A549 (cell line): ENCODE results near the gene NPAS1. TPM values are rescaled to one million over a fixed set of nuclear protein-coding genes. Genes with fewer than 3 reads are reported as not detected.

ENCODE experiments used
- ATAC-seq, 2 experiments: fragments of 200-7000 bp in 1 of 2; fragments of >200 bp in 1 of 2; cut with Nextera tagmentation in 1 of 2; cut with Tn5 transposase in 1 of 2; 3 replicates each; pipeline versions ENCODE4 v1.8.0 to v1.9.1; 2018 to 2020; ENCODE audit warnings: mild to moderate bottlenecking in 1 of 2, moderate library complexity in 1 of 2
- CTCF ChIA-PET: fragments of 300-600 bp; sonication (Branson Sonifier 250); formaldehyde crosslinking; extraction: SDS; loops from one replicate; lab custom pipeline; 2021; ENCODE audit warnings: antibody characterized with exemption, inconsistent platforms; lab: Yijun Ruan, JAX
- POLR2A ChIA-PET: fragments of 350-600 bp; formaldehyde crosslinking; extraction: SDS; loops from one replicate; lab custom pipeline; 2021; ENCODE audit warnings: antibody characterized with exemption, inconsistent platforms; lab: Yijun Ruan, JAX
- DNase-seq, 2 experiments: peaks; one replicate each; pipeline versions ENCODE4 v3.0.0 to v3.0.0-alpha.2; 2011 to 2016; ENCODE audit warnings: low read depth in 1 of 2, low spot score in 1 of 2
- FAIRE-seq: peaks from 2 replicates; lab custom pipeline; 2011; peaks lifted over from hg19 to GRCh38; lab: Jason Lieb, UNC
- H3K27ac ChIP-seq, 2 experiments: fragments of >200 bp; sonication (Bioruptor Twin); formaldehyde crosslinking; 3 replicates each; pipeline ENCODE4 v1.5.1; 2016 to 2017
- H3K4me1 ChIP-seq: fragments of >200 bp; sonication (Bioruptor Twin); formaldehyde crosslinking; 3 replicates; pipeline ENCODE4 v1.6.1; 2016
- H3K4me2 ChIP-seq: fragments of >200 bp; sonication (Bioruptor Twin); formaldehyde crosslinking; 3 replicates; pipeline ENCODE4 v1.6.1; 2016
- H3K4me3 ChIP-seq: fragments of >200 bp; sonication (Bioruptor Twin); formaldehyde crosslinking; 3 replicates; pipeline ENCODE4 v1.5.1; 2016
- H3K9me3 ChIP-seq: fragments of >200 bp; sonication (Bioruptor Twin); formaldehyde crosslinking; 3 replicates; pipeline ENCODE4 v1.6.1; 2016
- BCL3 ChIP-seq: fragments of >200 bp; sonication (Bioruptor Twin); formaldehyde crosslinking; IDR thresholded peaks from 3 replicates; pipeline ENCODE4 v1.6.1; 2016
- E2F6 ChIP-seq: IDR thresholded peaks from 2 replicates; pipeline ENCODE4 v1.6.1; 2012; ENCODE audit warnings: low read depth, borderline replicate concordance
- ELK1 ChIP-seq: fragments of 150-350 bp; IDR thresholded peaks from 2 replicates; pipeline ENCODE4 v1.6.1; 2014; ENCODE audit warnings: low read depth, mild to moderate bottlenecking, low read length
- FOSL2 ChIP-seq, 2 experiments: fragments of 450-650 bp in 1 of 2; fragments of >200 bp in 1 of 2; sonication (Bioruptor Twin) in 1 of 2; formaldehyde crosslinking; IDR thresholded peaks; 2 replicates each; pipeline versions ENCODE4 v1.5.0 to v1.6.1; 2016 to 2020; ENCODE audit warnings: mild to moderate bottlenecking in 1 of 2, moderate library complexity in 1 of 2
- GATA3 ChIP-seq: IDR thresholded peaks from 2 replicates; pipeline ENCODE4 v1.6.1; 2012; ENCODE audit warnings: borderline replicate concordance
- HDAC2 ChIP-seq: fragments of 200-600 bp; sonication (generic); IDR thresholded peaks from 2 replicates; pipeline ENCODE4 v1.6.1; 2016
- HOXB5 ChIP-seq: fragments of 250-450 bp; sonication (Bioruptor Pico); IDR thresholded peaks from 2 replicates; pipeline ENCODE4 v1.5.0; 2020; ENCODE audit warnings: mild to moderate bottlenecking, moderate library complexity
- KDM1A ChIP-seq: fragments of 200-600 bp; sonication (generic); IDR thresholded peaks from 2 replicates; pipeline ENCODE4 v1.6.1; 2016; ENCODE audit warnings: low read depth, mild to moderate bottlenecking
- MAZ ChIP-seq: fragments of 150-350 bp; IDR thresholded peaks from 2 replicates; pipeline ENCODE4 v1.6.1; 2014; ENCODE audit warnings: antibody characterized with exemption, low read depth, low read length, borderline replicate concordance
- NR3C1 ChIP-seq: fragments of >200 bp; sonication (Bioruptor Twin); formaldehyde crosslinking; IDR thresholded peaks from 3 replicates; pipeline ENCODE4 v1.6.1; 2017
- PBX3 ChIP-seq: IDR thresholded peaks from 2 replicates; pipeline ENCODE4 v1.6.1; 2012
- PHF8 ChIP-seq: fragments of 200-600 bp; sonication (generic); IDR thresholded peaks from 2 replicates; pipeline ENCODE4 v1.6.1; 2016; ENCODE audit warnings: low read depth, mild to moderate bottlenecking, antibody characterized with exemption, moderate library complexity, borderline replicate concordance
- RAD21 ChIP-seq, 2 experiments: fragments of >200 bp in 1 of 2; sonication (Bioruptor Twin) in 1 of 2; formaldehyde crosslinking in 1 of 2; IDR thresholded peaks in 1 of 2; conservative IDR thresholded peaks in 1 of 2; 2 replicates in 1 of 2; 3 replicates in 1 of 2; pipeline ENCODE4 v1.6.1; 2012 to 2018; ENCODE audit warnings: inconsistent platforms in 1 of 2
- REST ChIP-seq: fragments of 200-600 bp; sonication (generic); IDR thresholded peaks from 2 replicates; pipeline ENCODE4 v1.6.1; 2016; ENCODE audit warnings: antibody characterized with exemption, mild to moderate bottlenecking, moderate library complexity
- TFCP2L1 ChIP-seq: fragments of 250-450 bp; sonication (Bioruptor Pico); IDR thresholded peaks from 2 replicates; pipeline ENCODE4 v1.5.0; 2021; ENCODE audit warnings: mild to moderate bottlenecking
- USF2 ChIP-seq: fragments of 450-650 bp; IDR thresholded peaks from 2 replicates; pipeline ENCODE4 v1.6.1; 2014; ENCODE audit warnings: antibody characterized with exemption
- ZNF302 ChIP-seq: fragments of 250-450 bp; sonication (Bioruptor Pico); IDR thresholded peaks from 2 replicates; pipeline ENCODE4 v1.9.0; 2021; ENCODE audit warnings: inconsistent platforms, mild to moderate bottlenecking, moderate library complexity
- ZSCAN20 ChIP-seq: fragments of 250-450 bp; sonication (Bioruptor Pico); IDR thresholded peaks from 2 replicates; pipeline ENCODE4 v1.8.0; 2022; ENCODE audit warnings: mild to moderate bottlenecking, moderate library complexity
- WGBS: methylation state at CpG from one replicate; pipeline ENCODE4 v1.1.6; 2017; ENCODE audit errors: missing lambda C conversion rate; 5-methylcytosine and 5-hydroxymethylcytosine counted together
- polyA plus RNA-seq, 4 experiments: library from polyadenylated mRNA; depleted of rRNA in 3 of 4; stranded (reverse); fragments of >200 nt; fragmentation: RNase III in 1 of 4; extraction: RNeasy Plus Mini Kit Qiagen cat#74134 plus additional on column Dnase treatment in 1 of 4; gene quantifications; 2 replicates in 3 of 4; 3 replicates in 1 of 4; pipeline ENCODE4 v1.2.3, GENCODE V29; 2011 to 2017

The NPAS1 gene
- polyA plus RNA-seq, 2 of the 4 experiments (the other 2 are of a cell fraction) = 1.5 to 2.3 TPM

- WGBS = 83% methylated on average over 4 of the region's 4 CpGs
- POLR2A ChIA-PET = no interaction called here
- Histone ChIP-seq H3K4me1 (peaks cover 42% of the 10 kb centered on the region), H3K27ac (peak overlapping the region in 1 of 2 experiments; percentile 76; a peak in 2 of 6 replicates), H3K4me2 (peak overlapping the region; percentile 64; the same call in 1 of the 3 replicates), H3K9me3 (no peaks in the 10 kb centered on the region), H3K4me3 (no peak overlapping the region)
- ATAC-seq (no peak), DNase-seq (no peak), FAIRE-seq (no peak)
- 0 out of 2 replicates have a peak, but pooled peaks have one; percentile 6 for TF ChIP-seq HOXB5 (CRISPR knock-in tag)
- TF ChIP-seq PHF8 = no peak
- no peak for TF ChIP-seq USF2
- TF ChIP-seq FOSL2 (IDR thresholded peaks at IDR 0.05) = no peak
- peak; percentile 23; the same call in 1 of the 2 replicates for TF ChIP-seq FOSL2 (CRISPR knock-in tag; IDR thresholded peaks at IDR 0.05)
- TF ChIP-seq, all 56 proteins: peak for 2
- CTCF ChIA-PET = interaction anchor here (0.7 to 11.5 kb wide), 7 partner anchors 14 to 209 kb away, joined by 3 to 156 read pairs (median 5); no protein-coding TSS in a partner anchor
Observed at GRCh38 chr19:46974181-46974580, 45.5 kb upstream of the NPAS1 start.

GRCh38 chr19:46975011-46975924 lies 44.4 kb upstream of the NPAS1 start:
- H3K4me2 ChIP-seq = peak overlapping the region; percentile 64
- no peak overlapping the region for H3K4me3 ChIP-seq
- H3K9me3 ChIP-seq = no peaks in the 10 kb centered on the region
- TF ChIP-seq NR3C1 (no peak), ZSCAN20 (CRISPR knock-in tag) (no peak), HDAC2 (no peak), REST (no peak)
- no peak for FAIRE-seq
- 72% methylated on average over 16 of the region's 16 CpGs for WGBS
- peaks cover 41% of the 10 kb centered on the region for H3K4me1 ChIP-seq
- ChIA-PET POLR2A (interaction anchor here (0.8 kb wide), 1 partner anchor 187 kb away, joined by 4 read pairs; the partner anchor contains the start of gene SLC1A5), CTCF (interaction anchor here (1.1 to 11.5 kb wide), 14 partner anchors 10 to 221 kb away, joined by 3 to 156 read pairs (median 5); no protein-coding TSS in a partner anchor)
- no peak for DNase-seq
- ATAC-seq = peak in 1 of 2 experiments; percentile 18; a peak in 3 of 6 replicates
- H3K27ac ChIP-seq = peak overlapping the region; percentile 61 to 76

GRCh38 chr19:46975925-46976782 lies 43.5 kb upstream of the NPAS1 start:
- peak overlapping the region; percentile 64 for H3K4me2 ChIP-seq
- H3K4me1 ChIP-seq = peaks cover 36% of the 10 kb centered on the region
- DNase-seq = peak in 1 of 2 experiments; percentile 58
- no peaks in the 10 kb centered on the region for H3K9me3 ChIP-seq
- POLR2A ChIA-PET = interaction anchor here (0.7 to 0.8 kb wide), 2 partner anchors 116 to 188 kb away, joined by 3 to 4 read pairs; partner anchors contain the start of genes ARHGAP35 and SLC1A5
- peak overlapping the region; percentile 61 to 76 for H3K27ac ChIP-seq
- peak; percentile 38 to 75 for ATAC-seq
- no peak overlapping the region for H3K4me3 ChIP-seq
- CTCF ChIA-PET = interaction anchor here (0.5 to 11.5 kb wide), 16 partner anchors 11 to 271 kb away, joined by 3 to 156 read pairs (median 4); no protein-coding TSS in a partner anchor
- FAIRE-seq = no peak
- WGBS = 63% methylated on average over 18 of the region's 18 CpGs
- TF ChIP-seq PBX3 = no peak
- no peak for TF ChIP-seq MAZ
- no peak for TF ChIP-seq GATA3
- no peak for TF ChIP-seq KDM1A
- TF ChIP-seq BCL3 = no peak
- TF ChIP-seq ZNF302 (CRISPR knock-in tag) = no peak
- TF ChIP-seq E2F6 = no peak
- TF ChIP-seq RAD21 (conservative IDR thresholded peaks at IDR 0.05 in 1 of 2, IDR thresholded peaks at IDR 0.05 in 1 of 2) = no peak
- no peak for TF ChIP-seq ELK1
- no peak for TF ChIP-seq TFCP2L1 (CRISPR knock-in tag)
